NCI-H1092 (cell line): ENCODE measurements around the gene KRT85.
"Not testable (repeated sequence)": the region's sequence is repeated elsewhere in the genome, so short reads cannot be mapped to it uniquely, and the experiment has no call there.

Experiments
- DNase-seq: peaks from one replicate; lab custom pipeline; 2025; lab: John Stamatoyannopoulos, UW

The KRT85 gene

GRCh38 chr12:52347551-52348510, 19.4 kb downstream of the KRT85 start:
- no peak for DNase-seq

- no peak for DNase-seq
These were observed 20.3 kb downstream of the KRT85 start for GRCh38 chr12:52347016-52347415.

GRCh38 chr12:52346593-52346992, 20.7 kb downstream of the KRT85 start:
- no peak for DNase-seq

- DNase-seq = not testable (repeated sequence)
These were observed 22.2 kb downstream of the KRT85 start for GRCh38 chr12:52345041-52345440.

- no peak for DNase-seq
These were observed 23.2 kb downstream of the KRT85 start for GRCh38 chr12:52344111-52344510.

GRCh38 chr12:52343550-52343949, 23.7 kb downstream of the KRT85 start:
- no peak for DNase-seq

GRCh38 chr12:52342781-52343490, 24.3 kb downstream of the KRT85 start:
- no peak for DNase-seq

- no peak for DNase-seq
These were observed 26.2 kb downstream of the KRT85 start for GRCh38 chr12:52341066-52341580.

GRCh38 chr12:52338241-52338960, 28.9 kb downstream of the KRT85 start:
- no peak for DNase-seq

GRCh38 chr12:52337054-52337453, 30.2 kb downstream of the KRT85 start:
- no peak for DNase-seq

- DNase-seq = no peak
These were observed 30.6 kb downstream of the KRT85 start for GRCh38 chr12:52336641-52337040.

GRCh38 chr12:52335598-52336262, 31.6 kb downstream of the KRT85 start:
- DNase-seq = peak; percentile 94

- DNase-seq = no peak
These were observed 33.1 kb downstream of the KRT85 start for GRCh38 chr12:52334185-52334584.

GRCh38 chr12:52333321-52333720, 34.0 kb downstream of the KRT85 start:
- no peak for DNase-seq

- DNase-seq = no peak
These were observed 34.9 kb downstream of the KRT85 start for GRCh38 chr12:52332381-52332780.

GRCh38 chr12:52331833-52332232, 35.4 kb downstream of the KRT85 start:
- DNase-seq = no peak

- no peak for DNase-seq
These were observed 36.2 kb downstream of the KRT85 start for GRCh38 chr12:52331039-52331438.

- DNase-seq = no peak
These were observed 39.3 kb downstream of the KRT85 start for GRCh38 chr12:52327830-52328500.

- DNase-seq = peak; percentile 45
These were observed 40.0 kb downstream of the KRT85 start for GRCh38 chr12:52327052-52327829.

- no peak for DNase-seq
These were observed 43.2 kb downstream of the KRT85 start for GRCh38 chr12:52324153-52324444.
